Measurements from ENCODE around the gene APLP2. TPM values are rescaled to one million over a fixed set of nuclear protein-coding genes. Genes with fewer than 3 reads are reported as not detected.

The APLP2 gene
- total and polyA plus RNA-seq, 4 donors = 219 to 414 (median 386) TPM

GRCh38 chr11:130076778-130077481 is 7.2 kb downstream of the APLP2 start:
- Histone ChIP-seq H3K4me1 (ENCODE audit: control insufficient read depth in 1 of 2, insufficient read depth in 2 of 2, low read length in 2 of 2) (peaks cover 0 to 3% of the 10 kb centered on the region in 2 donors), H3K4me3 (ENCODE audit: low read length in 2 of 2) (no peak overlapping the region), H3K9me3 (ENCODE audit: control insufficient read depth, low read length) (no peaks in the 10 kb centered on the region), H3K27me3 (ENCODE audit: control insufficient read depth in 1 of 2, insufficient read depth in 2 of 2, low read length in 1 of 2) (no peaks in the 10 kb centered on the region), H3K27ac (ENCODE audit: low read depth in 1 of 2, low read length in 2 of 2) (no peak overlapping the region), H3K36me3 (ENCODE audit: control insufficient read depth in 1 of 2, insufficient read depth in 2 of 2, low read length in 1 of 2) (no peaks in the 10 kb centered on the region)
- intact Hi-C loops (cut with DNase I) = loop anchor here in 1 of 2 donors (5.0 kb wide), 1 partner anchor 35 kb away; no protein-coding TSS in a partner anchor
- DNase-seq (no peak), ATAC-seq (ENCODE audit: low FRiP score) (no peak)
- WGBS, 2 donors = 66 to 70% methylated on average over 4 of the region's 4 CpGs

GRCh38 chr11:130077671-130078070 is 8.0 kb downstream of the APLP2 start:
- peaks cover 0 to 3% of the 10 kb centered on the region in 2 donors for H3K4me1 ChIP-seq (ENCODE audit: control insufficient read depth in 1 of 2, insufficient read depth in 2 of 2, low read length in 2 of 2)
- H3K27ac ChIP-seq (ENCODE audit: low read depth in 1 of 2, low read length in 2 of 2) = no peak overlapping the region
- no peaks in the 10 kb centered on the region for H3K9me3 ChIP-seq (ENCODE audit: control insufficient read depth, low read length)
- no peaks in the 10 kb centered on the region for H3K36me3 ChIP-seq (ENCODE audit: control insufficient read depth in 1 of 2, insufficient read depth in 2 of 2, low read length in 1 of 2)
- DNase-seq (no peak), ATAC-seq (ENCODE audit: low FRiP score) (no peak)
- intact Hi-C loops (cut with DNase I) = loop anchor here in 1 of 2 donors (5.0 kb wide), 1 partner anchor 35 kb away; no protein-coding TSS in a partner anchor
- H3K27me3 ChIP-seq (ENCODE audit: control insufficient read depth in 1 of 2, insufficient read depth in 2 of 2, low read length in 1 of 2) = no peaks in the 10 kb centered on the region
- no peak overlapping the region for H3K4me3 ChIP-seq (ENCODE audit: low read length in 2 of 2)

- Histone ChIP-seq H3K9me3 (ENCODE audit: control insufficient read depth, low read length) (no peaks in the 10 kb centered on the region), H3K27me3 (ENCODE audit: control insufficient read depth in 1 of 2, insufficient read depth in 2 of 2, low read length in 1 of 2) (no peaks in the 10 kb centered on the region), H3K27ac (ENCODE audit: low read depth in 1 of 2, low read length in 2 of 2) (no peak overlapping the region), H3K4me3 (ENCODE audit: low read length in 2 of 2) (no peak overlapping the region), H3K36me3 (ENCODE audit: control insufficient read depth in 1 of 2, insufficient read depth in 2 of 2, low read length in 1 of 2) (no peaks in the 10 kb centered on the region), H3K4me1 (ENCODE audit: control insufficient read depth in 1 of 2, insufficient read depth in 2 of 2, low read length in 2 of 2) (peaks cover 0 to 4% of the 10 kb centered on the region in 2 donors)
- WGBS, 2 donors = 80 to 85% methylated on average over 6 of the region's 6 CpGs
- no peak for DNase-seq
- no peak for ATAC-seq (ENCODE audit: low FRiP score)
- intact Hi-C loops (cut with DNase I) = loop anchor here in 1 of 2 donors (5.0 kb wide), 1 partner anchor 34 kb away; no protein-coding TSS in a partner anchor
Observed at GRCh38 chr11:130078080-130078479, 8.4 kb downstream of the APLP2 start.

- intact Hi-C loops (cut with DNase I) = no loop called here
- H3K27ac ChIP-seq (ENCODE audit: low read depth in 1 of 2, low read length in 2 of 2) = no peak overlapping the region
- 93 to 95% methylated on average over 6 of the region's 6 CpGs for WGBS, 2 donors
Observed at GRCh38 chr11:130085671-130086290, 16.1 kb downstream of the APLP2 start.

GRCh38 chr11:130086669-130087068 is 17.0 kb downstream of the APLP2 start:
- Histone ChIP-seq H3K27ac (ENCODE audit: low read depth in 1 of 2, low read length in 2 of 2) (no peak overlapping the region), H3K36me3 (ENCODE audit: control insufficient read depth in 1 of 2, insufficient read depth in 2 of 2, low read length in 1 of 2) (no peaks in the 10 kb centered on the region), H3K27me3 (ENCODE audit: control insufficient read depth in 1 of 2, insufficient read depth in 2 of 2, low read length in 1 of 2) (no peaks in the 10 kb centered on the region), H3K9me3 (ENCODE audit: control insufficient read depth, low read length) (no peaks in the 10 kb centered on the region), H3K4me1 (ENCODE audit: control insufficient read depth in 1 of 2, insufficient read depth in 2 of 2, low read length in 2 of 2) (peaks cover 0 to 5% of the 10 kb centered on the region in 2 donors), H3K4me3 (ENCODE audit: low read length in 2 of 2) (no peak overlapping the region)
- no peak for DNase-seq
- intact Hi-C loops (cut with DNase I) = no loop called here
- WGBS, 2 donors = 81 to 84% methylated on average over 2 of the region's 2 CpGs
- no peak for ATAC-seq (ENCODE audit: low FRiP score)

More at GRCh38 chr11:130085671-130086290, 16.1 kb downstream of the APLP2 start:
- no peaks in the 10 kb centered on the region for H3K36me3 ChIP-seq (ENCODE audit: control insufficient read depth in 1 of 2, insufficient read depth in 2 of 2, low read length in 1 of 2)
- DNase-seq (no peak), ATAC-seq (ENCODE audit: low FRiP score) (no peak)
- peaks cover 0 to 5% of the 10 kb centered on the region in 2 donors for H3K4me1 ChIP-seq (ENCODE audit: control insufficient read depth in 1 of 2, insufficient read depth in 2 of 2, low read length in 2 of 2)
- no peaks in the 10 kb centered on the region for H3K27me3 ChIP-seq (ENCODE audit: control insufficient read depth in 1 of 2, insufficient read depth in 2 of 2, low read length in 1 of 2)
- H3K4me3 ChIP-seq (ENCODE audit: low read length in 2 of 2) = no peak overlapping the region
- H3K9me3 ChIP-seq (ENCODE audit: control insufficient read depth, low read length) = no peaks in the 10 kb centered on the region

- Histone ChIP-seq H3K4me3 (ENCODE audit: low read length in 2 of 2) (no peak overlapping the region), H3K27me3 (ENCODE audit: control insufficient read depth in 1 of 2, insufficient read depth in 2 of 2, low read length in 1 of 2) (no peaks in the 10 kb centered on the region), H3K36me3 (ENCODE audit: control insufficient read depth in 1 of 2, insufficient read depth in 2 of 2, low read length in 1 of 2) (no peaks in the 10 kb centered on the region), H3K27ac (ENCODE audit: low read depth in 1 of 2, low read length in 2 of 2) (no peak overlapping the region), H3K9me3 (ENCODE audit: control insufficient read depth, low read length) (no peaks in the 10 kb centered on the region), H3K4me1 (ENCODE audit: control insufficient read depth in 1 of 2, insufficient read depth in 2 of 2, low read length in 2 of 2) (peaks cover 0 to 5% of the 10 kb centered on the region in 2 donors)
- 83 to 85% methylated on average over 7 of the region's 7 CpGs for WGBS, 2 donors
- ATAC-seq (ENCODE audit: low FRiP score) = no peak
- intact Hi-C loops (cut with DNase I) = no loop called here
- no peak for DNase-seq
Observed at GRCh38 chr11:130087294-130087926, 17.7 kb downstream of the APLP2 start.

GRCh38 chr11:130088217-130088616 is 18.5 kb downstream of the APLP2 start:
- Histone ChIP-seq H3K36me3 (ENCODE audit: control insufficient read depth in 1 of 2, insufficient read depth in 2 of 2, low read length in 1 of 2) (no peaks in the 10 kb centered on the region), H3K27me3 (ENCODE audit: control insufficient read depth in 1 of 2, insufficient read depth in 2 of 2, low read length in 1 of 2) (no peaks in the 10 kb centered on the region), H3K9me3 (ENCODE audit: control insufficient read depth, low read length) (no peaks in the 10 kb centered on the region), H3K4me1 (ENCODE audit: control insufficient read depth in 1 of 2, insufficient read depth in 2 of 2, low read length in 2 of 2) (peaks cover 0 to 2% of the 10 kb centered on the region in 2 donors), H3K4me3 (ENCODE audit: low read length in 2 of 2) (no peak overlapping the region), H3K27ac (ENCODE audit: low read depth in 1 of 2, low read length in 2 of 2) (no peak overlapping the region)
- ATAC-seq (ENCODE audit: low FRiP score) (no peak), DNase-seq (no peak)
- intact Hi-C loops (cut with DNase I) = no loop called here
- 69% methylated on average over 2 of the region's 2 CpGs for WGBS, 2 donors

- Histone ChIP-seq H3K36me3 (ENCODE audit: control insufficient read depth in 1 of 2, insufficient read depth in 2 of 2, low read length in 1 of 2) (no peaks in the 10 kb centered on the region), H3K4me1 (ENCODE audit: control insufficient read depth in 1 of 2, insufficient read depth in 2 of 2, low read length in 2 of 2) (peaks cover 0 to 2% of the 10 kb centered on the region in 2 donors), H3K4me3 (ENCODE audit: low read length in 2 of 2) (no peak overlapping the region), H3K27ac (ENCODE audit: low read depth in 1 of 2, low read length in 2 of 2) (no peak overlapping the region), H3K9me3 (ENCODE audit: control insufficient read depth, low read length) (no peaks in the 10 kb centered on the region), H3K27me3 (ENCODE audit: control insufficient read depth in 1 of 2, insufficient read depth in 2 of 2, low read length in 1 of 2) (no peaks in the 10 kb centered on the region)
- WGBS, 2 donors = 38 to 45% methylated on average over 9 of the region's 9 CpGs
- ATAC-seq (ENCODE audit: low FRiP score) (no peak), DNase-seq (no peak)
- intact Hi-C loops (cut with DNase I) = no loop called here
Observed at GRCh38 chr11:130088919-130089673, 19.4 kb downstream of the APLP2 start.

Data from aorta (tissue), 5 donors.